Tibial artery (tissue), 4 donors: Measurements from ENCODE around the gene RPGRIP1L.

ENCODE experiments used
- DNase-seq, 2 donors: peaks; one replicate each; pipeline ENCODE4 v3.0.0-alpha.2; 2019
- H3K27ac ChIP-seq, 2 donors: fragments of 200-600 bp; sonication (generic) in 1 of 2; 1 replicate in 1 of 2; 2 replicates in 1 of 2; pipeline ENCODE4 v1.5.1; 2018 to 2019; ENCODE audit warnings: mild to moderate bottlenecking in 1 of 2
- H3K27me3 ChIP-seq, 2 donors: fragments of 200-600 bp; sonication (generic) in 1 of 2; one replicate each; pipeline versions ENCODE4 v1.5.1 to v1.6.0; 2016 to 2019
- H3K36me3 ChIP-seq, 3 donors: fragments of 200-600 bp; sonication (generic) in 2 of 3; one replicate each; pipeline ENCODE4 v1.5.1; 2016 to 2019; ENCODE audit warnings: mild to moderate bottlenecking in 2 of 3
- H3K4me1 ChIP-seq, 4 donors: fragments of 200-600 bp; sonication (generic) in 2 of 4; 1 replicate in 3 of 4; 2 replicates in 1 of 4; pipeline ENCODE4 v1.5.1; 2016 to 2019
- H3K4me3 ChIP-seq, 2 donors: fragments of 200-600 bp; sonication (generic) in 1 of 2; 1 replicate in 1 of 2; 2 replicates in 1 of 2; pipeline ENCODE4 v1.5.1; 2018 to 2019; ENCODE audit warnings: mild to moderate bottlenecking in 2 of 2
- H3K9me3 ChIP-seq, 3 donors: fragments of 200-600 bp; sonication (generic) in 1 of 3; one replicate each; pipeline ENCODE4 v1.5.1; 2016 to 2019
- intact Hi-C: fragments of 100-400 bp; cut with DNase I; formaldehyde crosslinking; loops from one replicate; pipeline ENCODE4 v1.15.0; 2023; ENCODE audit warnings: low total_unique reads
- TF ChIP-seq, protein P1 (sequence below), 2 experiments: fragments of 200-600 bp in 1 of 2; fragments of 450-650 bp in 1 of 2; IDR thresholded peaks; one replicate each; pipeline ENCODE4 v1.5.1; 2017 to 2019; ENCODE audit warnings: antibody characterized with exemption in 2 of 2, mild to moderate bottlenecking in 1 of 2, moderate library complexity in 1 of 2

The RPGRIP1L gene

DNA sequence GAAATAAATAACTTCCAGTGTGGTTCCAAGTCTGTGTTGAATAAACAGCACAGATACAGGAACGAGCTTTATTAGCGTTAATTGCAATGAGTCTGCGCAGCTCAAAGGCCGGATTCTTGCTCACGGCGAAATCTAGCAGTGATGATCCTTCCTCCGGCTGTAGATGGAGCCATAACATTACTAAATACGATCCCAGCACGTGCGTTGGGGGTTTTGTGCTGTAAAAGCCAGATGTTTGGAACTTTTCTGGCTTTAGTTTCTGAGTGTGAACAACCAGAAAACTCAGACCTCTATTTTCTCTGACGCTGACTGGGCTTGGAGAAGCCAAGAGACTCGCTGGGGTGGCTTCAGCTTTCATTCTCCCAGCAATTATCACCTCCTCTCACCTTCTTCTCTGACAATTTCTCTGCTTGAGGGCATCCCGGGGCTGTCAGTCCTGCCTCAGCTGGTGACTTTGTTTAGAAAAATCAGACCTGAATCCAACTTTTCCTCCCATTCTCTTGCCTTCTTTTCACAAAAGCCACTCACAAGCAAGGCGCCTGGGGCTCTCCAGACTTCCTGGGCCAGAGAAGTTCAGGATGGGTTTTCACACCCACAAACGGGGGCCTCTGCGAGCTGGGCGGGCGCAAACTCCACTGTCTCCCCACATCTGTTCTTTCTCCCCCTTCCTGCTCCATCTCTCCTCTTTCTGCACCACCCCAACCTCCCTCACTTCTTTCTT lies 153.5 kb downstream of the RPGRIP1L start:
- Histone ChIP-seq H3K27me3 (peaks cover 0 to 8% of the 10 kb centered on the region in 2 donors), H3K36me3 (no peaks in the 10 kb centered on the region), H3K4me1 (peaks cover 0 to 8% (median 3%) of the 10 kb centered on the region in 4 donors), H3K27ac (no peak overlapping the region), H3K9me3 (no peaks in the 10 kb centered on the region), H3K4me3 (no peak overlapping the region)
- TF ChIP-seq, protein P1, sequence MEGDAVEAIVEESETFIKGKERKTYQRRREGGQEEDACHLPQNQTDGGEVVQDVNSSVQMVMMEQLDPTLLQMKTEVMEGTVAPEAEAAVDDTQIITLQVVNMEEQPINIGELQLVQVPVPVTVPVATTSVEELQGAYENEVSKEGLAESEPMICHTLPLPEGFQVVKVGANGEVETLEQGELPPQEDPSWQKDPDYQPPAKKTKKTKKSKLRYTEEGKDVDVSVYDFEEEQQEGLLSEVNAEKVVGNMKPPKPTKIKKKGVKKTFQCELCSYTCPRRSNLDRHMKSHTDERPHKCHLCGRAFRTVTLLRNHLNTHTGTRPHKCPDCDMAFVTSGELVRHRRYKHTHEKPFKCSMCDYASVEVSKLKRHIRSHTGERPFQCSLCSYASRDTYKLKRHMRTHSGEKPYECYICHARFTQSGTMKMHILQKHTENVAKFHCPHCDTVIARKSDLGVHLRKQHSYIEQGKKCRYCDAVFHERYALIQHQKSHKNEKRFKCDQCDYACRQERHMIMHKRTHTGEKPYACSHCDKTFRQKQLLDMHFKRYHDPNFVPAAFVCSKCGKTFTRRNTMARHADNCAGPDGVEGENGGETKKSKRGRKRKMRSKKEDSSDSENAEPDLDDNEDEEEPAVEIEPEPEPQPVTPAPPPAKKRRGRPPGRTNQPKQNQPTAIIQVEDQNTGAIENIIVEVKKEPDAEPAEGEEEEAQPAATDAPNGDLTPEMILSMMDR (IDR thresholded peaks at IDR 0.05), result peak; percentile 54 to 56
- peak in 1 of 2 donors; percentile 45 for DNase-seq
- intact Hi-C loops, result no loop called here
